T-helper 9 cell (primary cell): Measurements from ENCODE around the gene RFC4.
"Not testable (repeated sequence)": the region's sequence is repeated elsewhere in the genome, so short reads cannot be mapped to it uniquely, and the experiment has no call there.

Source experiments
- DNase-seq: peaks from one replicate; pipeline ENCODE4 v3.0.0-alpha.2; 2020
- total RNA-seq, 2 donors: gene quantifications; one replicate each; lab custom pipeline; 2026; lab: John Stamatoyannopoulos, UW

The RFC4 gene
- 9.9 to 19.5 reads per million in 2 donors for total RNA-seq

DNA sequence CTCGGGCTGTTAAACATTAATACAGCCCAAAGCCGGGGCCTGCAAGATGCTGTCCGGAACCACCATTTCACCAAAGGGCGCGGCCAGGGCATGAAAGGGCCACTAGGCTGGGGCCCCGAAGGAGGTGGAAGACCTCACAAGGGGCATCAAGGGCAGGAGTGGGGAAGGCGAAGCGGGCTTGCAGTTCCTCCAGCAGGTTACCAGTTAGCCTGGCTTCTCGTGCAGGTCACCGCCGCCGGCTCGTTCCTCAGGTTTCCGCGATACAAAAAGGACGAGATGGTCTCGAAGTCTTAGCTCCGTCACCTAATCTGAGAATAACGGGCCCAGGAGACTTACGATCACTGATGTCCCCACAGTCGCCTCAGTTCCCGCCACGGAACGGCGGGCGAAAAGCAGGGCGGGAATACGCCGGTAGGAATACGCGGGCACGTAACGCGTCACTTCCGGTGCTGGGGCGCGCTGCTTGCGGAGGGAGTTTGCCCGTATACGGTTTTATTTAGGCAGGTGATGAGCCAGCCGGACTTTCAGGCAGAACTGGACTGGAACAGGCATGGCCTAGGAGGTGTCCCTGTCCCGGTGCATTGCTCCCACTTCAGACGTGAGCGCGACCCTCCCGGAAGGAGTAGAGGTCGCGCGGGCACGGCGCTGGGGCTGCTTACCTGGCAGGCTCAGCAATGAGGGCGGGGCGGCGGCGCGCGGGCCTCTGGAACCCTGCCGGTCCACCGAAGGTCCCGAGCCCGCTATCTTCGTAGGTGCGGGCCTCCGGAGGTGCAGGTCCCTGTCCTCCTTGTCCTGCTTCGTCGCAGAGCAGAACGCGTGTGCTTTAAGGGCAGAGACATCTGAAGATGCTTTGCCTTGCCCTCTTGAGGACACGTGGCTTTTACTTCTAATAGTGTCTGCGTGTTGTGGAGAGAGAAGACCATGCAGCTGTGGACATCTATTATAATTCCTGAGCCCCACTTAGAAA lies at the start of gene RFC4:
RFC4 (minus strand) TSS at position 394 of the 967 bp plus-strand sequence. CDS start 1,769 bp downstream, outside the sequence.
- peak; percentile 78 for DNase-seq

- DNase-seq: no peak
These were observed 48.7 kb upstream of the RFC4 start for GRCh38 chr3:186854954-186855353.

DNA sequence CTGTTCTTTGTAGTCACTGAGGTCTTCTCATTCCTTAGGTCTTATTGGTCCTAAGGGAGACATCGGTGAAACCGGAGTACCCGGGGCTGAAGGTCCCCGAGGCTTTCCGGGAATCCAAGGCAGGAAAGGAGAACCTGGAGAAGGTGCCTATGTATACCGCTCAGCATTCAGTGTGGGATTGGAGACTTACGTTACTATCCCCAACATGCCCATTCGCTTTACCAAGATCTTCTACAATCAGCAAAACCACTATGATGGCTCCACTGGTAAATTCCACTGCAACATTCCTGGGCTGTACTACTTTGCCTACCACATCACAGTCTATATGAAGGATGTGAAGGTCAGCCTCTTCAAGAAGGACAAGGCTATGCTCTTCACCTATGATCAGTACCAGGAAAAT lies 47.9 kb upstream of the RFC4 start:
- DNase-seq: no peak

GRCh38 chr3:186852994-186853393 lies 46.7 kb upstream of the RFC4 start:
- no peak for DNase-seq

DNA sequence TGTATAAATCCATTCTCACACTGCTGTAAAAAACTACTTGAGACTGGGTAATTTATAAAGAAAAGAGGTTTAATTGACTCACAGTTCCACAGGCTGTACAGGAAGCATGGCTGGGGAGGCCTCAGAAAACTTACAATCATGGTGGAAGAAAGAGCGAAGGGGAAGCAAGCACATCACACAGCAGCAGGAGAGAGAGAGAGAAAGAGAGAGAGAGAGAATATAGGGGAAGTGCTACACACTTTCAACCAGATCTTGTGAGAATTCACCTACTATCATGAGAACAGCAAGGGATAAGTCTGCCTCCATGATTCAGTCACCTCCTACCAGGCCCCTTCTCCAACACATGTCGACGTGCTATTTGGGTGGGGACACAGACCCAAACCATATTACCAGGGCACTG lies 45.6 kb upstream of the RFC4 start:
- DNase-seq: not testable (repeated sequence)

DNA sequence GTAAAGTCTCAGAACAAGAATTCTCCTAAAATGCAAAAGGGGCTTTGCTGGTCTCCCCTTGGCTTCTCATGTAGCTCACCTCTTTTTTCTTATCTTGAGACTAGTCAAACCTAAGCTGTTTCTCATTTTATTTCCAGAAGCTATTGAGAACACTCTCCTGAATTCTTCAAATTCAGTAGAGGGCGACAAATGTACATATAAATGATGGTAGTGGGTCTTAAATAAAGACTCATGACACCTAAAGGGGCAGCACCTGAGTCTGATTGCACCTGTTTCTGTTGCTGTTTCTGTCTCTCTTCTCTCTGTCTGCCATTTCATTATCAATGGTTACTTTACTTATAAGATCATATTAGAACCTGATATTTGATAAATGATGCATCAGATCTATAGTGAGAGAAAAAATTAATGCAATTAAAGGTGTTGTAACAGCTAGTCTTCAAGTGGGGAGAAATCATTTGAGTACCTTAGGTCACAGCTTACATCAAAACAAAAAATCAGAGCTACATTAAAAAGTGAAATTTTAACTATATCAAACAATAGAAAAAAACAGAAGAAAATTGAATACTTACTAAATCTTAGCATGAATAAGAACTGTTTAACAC lies 43.2 kb upstream of the RFC4 start:
- DNase-seq: no peak

DNA sequence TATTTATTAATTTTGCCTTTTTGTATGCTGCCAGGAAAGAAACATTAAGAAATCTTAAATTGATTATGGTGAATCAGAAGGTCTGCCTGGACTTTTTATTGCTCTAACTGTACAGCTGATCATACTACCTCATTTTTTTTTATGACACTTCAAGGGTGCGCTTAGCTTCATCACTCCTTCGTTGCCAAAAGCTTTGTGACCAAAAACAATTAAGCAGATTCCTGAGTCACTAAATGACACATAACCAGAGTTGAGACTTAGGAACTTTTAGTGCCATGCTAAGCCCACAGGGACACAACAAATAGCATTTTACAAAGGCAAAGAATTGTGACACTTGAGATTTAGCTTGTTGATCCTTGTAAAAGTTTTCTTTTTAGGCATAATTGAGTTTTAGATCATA lies 41.2 kb upstream of the RFC4 start:
- DNase-seq: no peak

- DNase-seq: no peak
These were observed 39.5 kb upstream of the RFC4 start for GRCh38 chr3:186845756-186846155.

GRCh38 chr3:186844908-186845307 lies 38.6 kb upstream of the RFC4 start:
- DNase-seq: no peak

GRCh38 chr3:186843039-186843432 lies 36.8 kb upstream of the RFC4 start:
- no peak for DNase-seq

DNA sequence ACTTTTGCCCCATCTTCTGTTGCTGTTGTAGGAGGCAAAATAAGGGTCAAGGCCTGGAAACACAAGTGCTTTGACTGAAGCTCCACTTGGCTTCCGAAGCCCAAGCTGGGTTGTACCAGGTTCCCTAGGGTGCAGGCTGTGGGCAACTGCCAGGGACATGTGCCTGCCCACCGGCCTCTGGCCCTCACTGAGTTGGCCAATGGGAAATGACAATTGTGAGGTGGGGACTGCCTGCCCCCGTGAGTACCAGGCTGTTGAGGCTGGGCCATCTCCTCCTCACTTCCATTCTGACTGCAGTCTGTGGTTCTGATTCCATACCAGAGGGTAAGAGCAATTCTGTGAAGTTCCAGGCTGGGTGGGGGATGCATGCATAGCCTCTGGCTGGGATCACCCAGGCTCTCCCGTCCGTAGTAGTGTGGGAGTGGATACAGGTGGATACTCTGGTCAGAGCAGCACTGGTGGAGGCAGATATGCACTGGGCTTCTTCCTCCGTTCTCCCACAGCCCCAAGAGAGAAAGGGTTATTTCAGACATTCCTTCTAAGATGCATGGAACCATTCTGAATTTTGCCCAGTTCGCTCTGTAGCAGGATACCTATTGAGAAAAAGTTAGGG lies 36.2 kb upstream of the RFC4 start, which contains the start of gene ADIPOQ:
ADIPOQ (plus strand) TSS at position 285 of the 613 bp plus-strand sequence. CDS start 10,349 bp downstream, outside the sequence.
- no peak for DNase-seq

DNA sequence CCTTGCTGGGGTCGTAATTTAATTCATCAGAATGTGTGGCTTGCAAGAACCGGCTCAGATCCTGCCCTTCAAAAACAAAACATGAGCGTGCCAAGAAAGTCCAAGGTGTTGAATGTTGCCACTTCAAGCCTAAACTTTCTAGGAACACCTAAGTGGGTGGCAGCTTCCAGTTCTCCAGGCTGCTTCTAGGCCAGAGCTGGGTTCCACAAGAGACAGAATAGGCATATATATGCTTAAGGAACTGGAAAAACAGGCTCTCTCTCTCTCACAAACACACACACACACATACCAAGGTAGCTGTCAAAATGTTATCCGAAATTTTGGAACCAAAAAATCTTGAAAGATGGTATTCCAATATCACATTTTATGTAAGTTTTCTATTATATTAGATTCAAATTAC lies 35.3 kb upstream of the RFC4 start:
- DNase-seq: no peak

GRCh38 chr3:186839874-186840641 lies 33.8 kb upstream of the RFC4 start:
- no peak for DNase-seq

DNA sequence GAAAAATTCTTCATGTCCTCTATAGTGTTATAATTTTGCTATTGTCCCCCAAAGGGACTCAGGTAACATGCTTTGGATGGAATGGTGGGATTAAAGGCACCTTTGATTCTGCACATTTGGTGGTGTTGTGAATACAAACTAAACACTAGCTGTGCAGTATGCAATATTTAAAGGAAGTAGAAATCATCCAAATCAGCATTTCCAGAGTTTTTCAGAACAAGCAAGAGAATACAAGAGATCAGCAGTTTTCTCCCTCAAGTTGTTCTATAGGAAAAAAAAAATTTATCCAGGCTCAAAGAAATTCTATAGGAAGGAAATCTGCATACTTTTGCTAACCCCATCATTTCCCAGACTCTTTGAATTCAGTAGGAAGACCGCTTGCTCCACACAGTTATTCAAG lies 26.0 kb upstream of the RFC4 start:
- DNase-seq: no peak

GRCh38 chr3:186831798-186832197 lies 25.5 kb upstream of the RFC4 start:
- DNase-seq: no peak

- no peak for DNase-seq
These were observed 22.1 kb upstream of the RFC4 start for GRCh38 chr3:186828340-186828739.

DNA sequence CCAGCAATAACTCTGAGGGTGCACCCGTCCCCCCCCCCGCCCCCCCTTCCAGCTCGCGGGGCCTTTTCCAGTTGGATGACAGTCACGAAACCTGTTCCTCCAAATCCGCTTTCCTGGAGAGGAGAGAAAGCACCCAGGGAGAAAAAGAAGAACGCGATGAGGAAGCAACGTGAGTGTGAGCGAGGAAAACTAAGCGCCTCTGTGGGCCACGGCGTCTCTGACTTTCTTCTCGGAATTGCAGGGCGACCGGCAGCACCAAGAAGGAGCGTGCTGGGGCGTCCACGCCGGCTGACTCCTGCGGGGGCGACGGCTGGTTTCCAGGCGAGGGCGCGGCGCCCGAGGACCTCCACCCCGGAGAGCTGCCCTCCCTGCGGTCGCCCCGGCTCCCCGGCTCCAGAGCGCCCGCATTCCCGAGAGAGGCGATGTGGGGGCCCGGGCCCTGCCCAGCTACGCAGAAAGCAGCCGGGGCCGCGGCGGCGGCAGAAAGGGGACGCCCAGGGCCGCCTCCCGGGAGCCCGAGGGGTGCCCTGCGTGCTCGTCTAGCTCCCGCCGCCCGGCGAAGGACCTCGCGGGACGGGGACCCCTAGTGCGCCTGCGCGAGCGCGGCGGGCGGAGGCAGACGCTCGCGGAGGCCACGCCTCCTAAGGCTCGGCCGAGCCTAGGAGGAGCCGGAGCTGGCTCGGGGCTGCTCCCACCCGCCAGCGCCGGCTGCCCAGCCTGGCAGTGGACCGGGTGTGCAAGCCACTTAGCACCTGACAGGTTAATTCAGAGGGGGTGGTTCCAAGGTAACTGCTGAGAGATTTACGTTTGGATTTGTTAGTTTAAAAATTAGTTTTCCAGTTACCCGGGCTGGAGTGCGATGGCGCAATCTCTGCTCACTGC lies 20.9 kb upstream of the RFC4 start:
- DNase-seq: peak; percentile 76

DNA sequence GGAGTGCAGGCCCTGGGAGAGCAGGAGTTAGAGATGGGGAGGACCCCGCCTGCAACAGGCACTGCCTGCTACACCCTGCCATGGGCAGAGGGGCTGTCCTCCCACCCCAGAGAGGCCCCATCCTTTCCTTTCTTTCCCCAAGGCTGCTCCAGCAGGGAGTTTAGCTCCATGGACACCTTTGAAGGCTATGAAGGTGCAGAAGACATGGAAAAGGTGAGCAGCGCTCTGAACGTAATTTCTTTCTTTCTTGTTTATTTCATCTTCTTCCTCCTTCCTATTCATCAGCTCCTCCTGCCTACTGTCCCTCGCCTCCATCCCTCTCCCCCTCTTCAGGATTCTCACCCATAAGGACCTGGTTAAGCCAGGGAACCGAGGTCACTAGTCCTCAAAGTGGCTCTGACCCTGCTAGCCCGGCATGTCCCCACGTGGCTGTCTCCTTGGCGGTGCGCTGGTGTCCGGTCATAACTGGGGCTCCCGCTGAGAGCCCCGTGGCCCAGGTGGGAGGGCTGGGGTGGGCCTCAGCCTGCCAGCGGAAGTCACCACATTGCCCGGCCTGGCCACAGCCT lies 20.2 kb upstream of the RFC4 start:
- no peak for DNase-seq

DNA sequence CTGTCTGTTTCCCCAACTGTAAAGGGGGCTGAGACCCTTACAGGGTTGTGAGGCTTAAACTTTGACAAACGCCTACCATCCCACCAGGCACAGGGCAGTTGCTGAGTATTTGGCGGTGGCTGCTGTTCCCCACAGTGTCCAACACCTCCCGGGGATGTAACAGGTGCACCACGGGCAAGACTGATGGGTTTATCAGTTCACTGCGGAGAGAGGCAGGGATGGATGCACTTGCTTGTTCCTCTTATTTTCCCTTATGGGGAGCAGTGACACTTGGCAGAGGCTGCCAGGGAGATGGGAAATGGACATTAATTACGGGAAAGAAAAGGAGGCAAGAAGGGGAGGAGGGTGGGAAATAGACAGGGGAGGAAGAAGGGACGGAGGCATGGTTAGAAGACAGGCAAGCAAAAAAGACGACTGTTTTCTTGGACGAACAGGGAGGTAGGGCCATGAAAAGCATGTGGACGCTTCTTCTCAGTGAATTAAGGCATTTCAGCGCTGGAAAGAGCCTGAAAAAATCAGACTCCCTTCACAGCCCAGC lies 19.7 kb upstream of the RFC4 start:
- DNase-seq: no peak

DNA sequence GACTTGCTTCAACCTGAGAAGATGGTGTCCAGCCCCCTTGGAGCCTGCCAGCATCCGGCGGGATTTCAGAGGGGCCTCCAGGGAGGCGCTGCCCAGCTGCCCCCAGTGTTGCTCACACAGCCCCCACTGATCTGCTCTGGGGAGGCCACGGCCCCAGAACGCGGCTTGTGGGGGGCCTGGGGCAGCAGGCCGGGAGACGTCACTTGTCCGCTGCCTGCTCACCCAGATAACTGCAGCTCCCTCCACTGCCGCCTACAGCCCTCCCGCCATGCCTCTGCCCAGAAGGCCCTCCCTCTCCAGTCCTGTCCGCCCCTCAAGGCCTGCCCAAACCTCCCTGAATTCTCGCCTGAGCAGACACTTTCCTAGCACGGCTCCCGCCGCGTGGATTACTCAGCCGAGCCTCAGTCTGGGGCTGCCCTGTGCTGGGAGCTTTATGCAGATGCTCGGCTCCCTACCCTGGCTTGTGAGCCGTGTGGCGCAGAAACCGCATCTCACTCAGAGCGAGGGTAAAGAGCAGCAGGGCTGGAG lies 19.1 kb upstream of the RFC4 start:
- no peak for DNase-seq
